HEK293T (cell line): ENCODE measurements around the gene KRTAP5-7.

Experiments
- BHLHE40 ChIP-seq: fragments of 450-650 bp; IDR thresholded peaks from 2 replicates; pipeline ENCODE4 v1.6.1; 2016; ENCODE audit warnings: mild to moderate bottlenecking, moderate library complexity, borderline replicate concordance
- FOXM1 ChIP-seq: fragments of 450-650 bp; IDR thresholded peaks from 2 replicates; pipeline ENCODE4 v1.6.1; 2017; ENCODE audit warnings: mild to moderate bottlenecking, borderline replicate concordance
- SUZ12 ChIP-seq: fragments of 450-650 bp; IDR thresholded peaks from 2 replicates; pipeline ENCODE4 v1.6.1; 2016; ENCODE audit warnings: mild to moderate bottlenecking

GRCh38 chr11:71499125-71499524, 27.9 kb upstream of the KRTAP5-7 start:
- TF ChIP-seq BHLHE40 (no peak), FOXM1 (no peak), SUZ12 (no peak)
